Gastrocnemius medialis (tissue), 4 donors: ENCODE measurements around the gene SERPINE3. TPM values are rescaled to one million over a fixed set of nuclear protein-coding genes. Genes with fewer than 3 reads are reported as not detected.

Experiments
- ATAC-seq, 2 donors: fragments of 150-250 bp; one replicate each; pipeline ENCODE4 v1.9.1; 2016
- DNase-seq, 2 donors: peaks; one replicate each; pipeline ENCODE4 v3.0.0-alpha.2; 2019
- H3K27ac ChIP-seq, 4 donors: fragments of 200-600 bp; sonication (generic); 1 replicate in 1 of 4; 2 replicates in 3 of 4; pipeline ENCODE4 v1.5.1; 2016 to 2018; ENCODE audit warnings: mild to moderate bottlenecking in 2 of 4, moderate library complexity in 1 of 4
- H3K27me3 ChIP-seq, 3 donors: fragments of 200-600 bp; sonication (generic) in 2 of 3; 1 replicate in 1 of 3; 2 replicates in 2 of 3; pipeline versions ENCODE4 v1.5.1 to v1.6.0; 2016 to 2019; ENCODE audit warnings: mild to moderate bottlenecking in 1 of 3, moderate library complexity in 1 of 3
- H3K36me3 ChIP-seq, 2 donors: fragments of 200-600 bp; sonication (generic) in 1 of 2; one replicate each; pipeline ENCODE4 v1.5.1; 2017 to 2018
- H3K4me1 ChIP-seq, 2 donors: fragments of 200-600 bp; sonication (generic) in 1 of 2; one replicate each; pipeline ENCODE4 v1.5.1; 2016 to 2017; ENCODE audit warnings: mild to moderate bottlenecking in 2 of 2
- H3K4me3 ChIP-seq, 4 donors: fragments of 200-600 bp; sonication (generic) in 3 of 4; 1 replicate in 1 of 4; 2 replicates in 3 of 4; pipeline ENCODE4 v1.5.1; 2016 to 2019; ENCODE audit warnings: mild to moderate bottlenecking in 2 of 4
- H3K9me3 ChIP-seq, 3 donors: fragments of 200-600 bp; sonication (generic) in 2 of 3; 1 replicate in 1 of 3; 2 replicates in 2 of 3; pipeline ENCODE4 v1.5.1; 2016 to 2019
- CTCF ChIP-seq, 5 experiments: fragments of 450-650 bp in 3 of 5; fragments of 200-600 bp in 2 of 5; sonication (generic) in 2 of 5; IDR thresholded peaks in 4 of 5; conservative IDR thresholded peaks in 1 of 5; 1 replicate in 4 of 5; 2 replicates in 1 of 5; pipeline ENCODE4 v1.5.1; 2016 to 2019; ENCODE audit warnings: antibody characterized with exemption in 5 of 5, mild to moderate bottlenecking in 3 of 5, moderate library complexity in 3 of 5
- POLR2A ChIP-seq, 2 donors: fragments of 450-650 bp; IDR thresholded peaks; one replicate each; pipeline ENCODE4 v1.6.1; 2017; ENCODE audit warnings: antibody characterized with exemption in 2 of 2, mild to moderate bottlenecking in 2 of 2, moderate library complexity in 2 of 2
- in situ Hi-C, 4 donors: fragments of 200-750 bp; cut with MboI; loops; one replicate each; pipeline versions ENCODE4 v1.15.0 to v1.8.0; 2017; ENCODE audit warnings: low sequenced_read_pairs in 4 of 4
- intact Hi-C: fragments of 100-400 bp; cut with DNase I; formaldehyde crosslinking; loops from one replicate; pipeline ENCODE4 v1.15.1; 2023; ENCODE audit warnings: low total_unique reads
- total RNA-seq, 4 donors: library from RNA; depleted of rRNA; stranded (reverse); fragments of >200 nt; gene quantifications; one replicate each; pipeline versions ENCODE4 v1.1.0 to v1.2.3, GENCODE V29; 2016

Gene SERPINE3
- total RNA-seq, 4 donors from 2014 or later: not detected

DNA sequence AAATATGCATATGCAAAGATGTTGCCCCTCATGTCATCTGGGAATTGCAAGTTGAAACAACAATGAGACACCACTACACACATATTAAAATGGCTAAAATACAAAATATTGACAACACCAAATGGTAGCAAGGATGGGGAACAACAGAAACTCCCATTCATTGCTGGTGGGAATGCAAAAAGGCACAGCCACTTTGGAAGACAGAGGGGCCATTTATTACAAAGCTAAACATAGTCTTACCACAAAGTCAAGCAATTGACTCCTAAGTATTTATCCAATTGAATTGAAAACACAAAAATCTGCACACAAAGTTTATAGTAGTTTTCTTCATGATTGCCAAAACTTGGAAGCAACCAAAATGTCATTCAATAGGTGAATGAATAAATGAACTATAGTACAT is 6.1 kb upstream of the SERPINE3 start:
- DNase-seq: no peak
- Histone ChIP-seq H3K36me3 (no peaks in the 10 kb centered on the region), H3K27me3 (no peaks in the 10 kb centered on the region), H3K27ac (no peak overlapping the region), H3K4me3 (no peak overlapping the region), H3K9me3 (no peaks in the 10 kb centered on the region), H3K4me1 (no peaks in the 10 kb centered on the region)
- in situ Hi-C loops: no loop called here
- intact Hi-C loops: no loop called here
- ATAC-seq: no peak
- no peak for TF ChIP-seq POLR2A (IDR thresholded peaks at IDR 0.05)
- TF ChIP-seq CTCF (IDR thresholded peaks at IDR 0.05 in 4 of 5, conservative IDR thresholded peaks at IDR 0.05 in 1 of 5): no peak

DNA sequence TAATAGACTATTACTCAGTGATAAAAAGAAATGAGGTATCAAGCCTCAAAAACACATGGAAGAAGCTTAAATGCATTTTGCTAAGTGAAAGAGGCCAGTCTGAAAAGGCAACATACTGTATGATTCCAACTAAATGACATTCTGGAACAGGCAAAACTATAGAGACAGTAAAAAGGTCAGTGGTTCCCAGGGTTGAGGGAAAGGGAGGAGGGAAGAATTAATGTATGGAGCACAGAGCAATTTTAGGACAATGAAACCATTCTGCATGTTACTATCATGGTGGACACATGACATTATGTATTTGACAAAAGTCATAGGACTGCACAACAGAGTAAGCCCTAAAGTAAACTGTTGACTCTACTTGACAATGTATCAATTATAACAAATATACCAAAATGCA is 5.7 kb upstream of the SERPINE3 start:
- TF ChIP-seq CTCF (IDR thresholded peaks at IDR 0.05 in 4 of 5, conservative IDR thresholded peaks at IDR 0.05 in 1 of 5) (no peak), POLR2A (IDR thresholded peaks at IDR 0.05) (no peak)
- Histone ChIP-seq H3K4me3 (no peak overlapping the region), H3K27ac (no peak overlapping the region), H3K9me3 (no peaks in the 10 kb centered on the region), H3K36me3 (no peaks in the 10 kb centered on the region), H3K4me1 (no peaks in the 10 kb centered on the region), H3K27me3 (no peaks in the 10 kb centered on the region)
- in situ Hi-C loops: no loop called here
- intact Hi-C loops: no loop called here
- no peak for DNase-seq
- no peak for ATAC-seq

DNA sequence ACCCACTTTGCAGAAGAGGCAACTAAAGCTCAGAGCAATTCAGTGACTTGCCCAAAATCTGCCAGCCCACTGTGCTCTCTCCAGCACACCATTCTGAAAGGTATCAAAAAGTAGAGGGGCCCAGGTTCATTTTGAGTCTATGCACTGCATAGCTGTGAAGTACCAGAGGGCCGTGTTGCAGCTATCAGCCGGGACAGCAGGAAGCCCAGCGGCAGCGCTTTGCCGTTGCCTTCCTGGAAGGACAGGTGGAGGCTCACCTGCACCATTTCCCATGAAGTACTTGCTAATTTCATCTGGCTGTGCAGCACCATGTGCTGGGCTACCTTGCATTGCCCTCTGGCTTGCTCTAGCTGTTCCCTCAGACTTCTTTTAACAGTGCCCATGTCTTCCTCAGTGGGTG is 2.7 kb upstream of the SERPINE3 start:
- H3K4me1 ChIP-seq: no peaks in the 10 kb centered on the region
- H3K4me3 ChIP-seq: no peak overlapping the region
- DNase-seq: no peak
- H3K36me3 ChIP-seq: no peaks in the 10 kb centered on the region
- TF ChIP-seq POLR2A (IDR thresholded peaks at IDR 0.05) (no peak), CTCF (IDR thresholded peaks at IDR 0.05 in 4 of 5, conservative IDR thresholded peaks at IDR 0.05 in 1 of 5) (no peak)
- in situ Hi-C loops: no loop called here
- no peak overlapping the region for H3K27ac ChIP-seq
- no peaks in the 10 kb centered on the region for H3K9me3 ChIP-seq
- no peaks in the 10 kb centered on the region for H3K27me3 ChIP-seq
- intact Hi-C loops: no loop called here
- no peak for ATAC-seq

DNA sequence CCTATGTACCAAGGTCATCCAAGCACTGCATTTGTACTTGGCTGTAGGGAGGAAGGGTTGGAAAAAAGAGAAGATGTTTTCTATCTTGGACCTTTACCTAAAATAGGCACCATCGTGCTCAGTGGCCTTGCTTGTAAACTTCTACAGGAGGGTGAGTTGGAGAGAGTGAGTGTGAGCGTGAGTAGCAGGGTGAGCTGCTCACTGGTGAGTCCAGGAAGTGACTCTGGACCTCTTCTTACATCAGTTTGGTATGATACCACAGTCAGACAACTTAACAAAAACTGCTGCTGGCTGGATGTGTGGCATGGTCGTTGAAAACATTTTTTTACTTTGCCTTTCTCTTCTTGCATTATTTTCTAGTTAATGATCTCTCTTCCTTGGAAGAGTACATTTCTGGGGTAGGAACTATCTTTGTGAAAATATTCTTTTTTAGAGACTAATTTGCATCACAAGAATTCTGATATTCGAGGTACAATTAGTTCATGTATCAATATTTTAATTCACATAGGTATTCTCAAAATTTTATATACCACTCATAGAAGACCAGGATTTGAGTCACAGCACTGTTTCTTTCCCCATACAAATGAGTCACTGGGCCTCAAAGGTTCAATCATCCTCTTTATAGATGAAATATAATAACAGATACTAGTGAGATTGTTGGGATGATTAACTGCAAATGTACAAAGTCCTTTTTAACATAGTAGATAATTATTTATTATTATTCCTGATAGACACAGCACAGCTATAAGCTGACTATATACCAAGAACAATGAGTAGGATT is 651 bp downstream of the SERPINE3 start:
- DNase-seq: no peak
- Histone ChIP-seq H3K4me3 (no peak overlapping the region), H3K27me3 (no peaks in the 10 kb centered on the region), H3K4me1 (no peaks in the 10 kb centered on the region), H3K9me3 (no peaks in the 10 kb centered on the region), H3K27ac (no peak overlapping the region), H3K36me3 (no peaks in the 10 kb centered on the region)
- no peak for TF ChIP-seq CTCF (IDR thresholded peaks at IDR 0.05 in 4 of 5, conservative IDR thresholded peaks at IDR 0.05 in 1 of 5)
- no peak for TF ChIP-seq POLR2A (IDR thresholded peaks at IDR 0.05)
- intact Hi-C loops: no loop called here
- in situ Hi-C loops: no loop called here
- no peak for ATAC-seq

DNA sequence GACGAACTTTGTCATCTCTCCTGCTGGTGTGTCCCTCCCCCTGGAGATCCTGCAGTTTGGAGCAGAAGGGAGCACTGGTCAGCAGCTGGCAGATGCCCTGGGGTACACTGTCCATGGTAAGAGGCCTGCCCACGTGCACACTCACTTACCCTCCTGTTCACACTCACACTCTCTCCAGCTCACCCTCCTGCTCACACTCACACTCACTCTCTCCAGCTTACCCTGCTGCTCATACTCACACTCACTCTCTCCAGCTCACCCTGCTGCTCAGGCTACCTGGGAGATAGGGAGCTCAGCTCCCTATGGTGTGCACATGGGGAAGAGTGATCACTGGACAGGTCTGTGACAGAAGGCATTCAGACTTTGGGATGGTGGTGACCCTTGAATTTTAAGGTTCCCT is 1.7 kb downstream of the SERPINE3 start:
- in situ Hi-C loops: no loop called here
- DNase-seq: no peak
- Histone ChIP-seq H3K36me3 (no peaks in the 10 kb centered on the region), H3K4me3 (no peak overlapping the region), H3K4me1 (no peaks in the 10 kb centered on the region), H3K9me3 (no peaks in the 10 kb centered on the region), H3K27ac (no peak overlapping the region), H3K27me3 (no peaks in the 10 kb centered on the region)
- intact Hi-C loops: no loop called here
- ATAC-seq: no peak
- no peak for TF ChIP-seq POLR2A (IDR thresholded peaks at IDR 0.05)
- TF ChIP-seq CTCF (IDR thresholded peaks at IDR 0.05 in 4 of 5, conservative IDR thresholded peaks at IDR 0.05 in 1 of 5): no peak
